ENCODE data around the gene EWSR1.
A peak's percentile ranks its signal among the peaks of the same experiment; 100 is the strongest.

Gene EWSR1

DNA sequence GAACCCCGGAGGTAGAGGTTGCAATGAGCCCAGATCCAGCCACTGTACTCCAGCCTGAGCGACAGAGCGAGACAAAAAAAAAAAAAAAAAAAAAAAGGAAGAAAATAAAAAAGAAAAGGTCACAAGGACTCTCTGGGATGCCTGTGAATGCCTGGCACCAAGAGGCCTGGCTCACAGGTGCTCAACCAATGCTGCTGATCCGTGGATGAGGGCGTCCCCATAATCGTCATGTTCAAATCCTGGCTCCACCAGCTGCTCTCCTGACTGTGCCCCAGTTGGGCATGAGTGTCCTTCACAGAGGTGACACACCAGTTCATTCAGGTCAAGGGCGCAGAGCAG is 37.7 kb downstream of the EWSR1 start:
- peak overlapping the region; percentile 91 for H3K4me2 ChIP-seq (ENCODE audit: low read depth, low read length, poor library complexity, severe bottlenecking)
- no peaks in the 10 kb centered on the region for H3K9me3 ChIP-seq (ENCODE audit: insufficient read depth, low read depth, low read length)
- no peaks in the 10 kb centered on the region for H3K27me3 ChIP-seq (ENCODE audit: insufficient read depth, low read length, poor library complexity, severe bottlenecking)
- H3K36me3 ChIP-seq (ENCODE audit: insufficient read depth, low read length), result peaks cover 4% of the 10 kb centered on the region; the same call in 1 of the 2 replicates
- peak overlapping the region; percentile 90 for H3K4me3 ChIP-seq (ENCODE audit: low read length, poor library complexity, severe bottlenecking)
- no peaks in the 10 kb centered on the region for H3K79me2 ChIP-seq (ENCODE audit: insufficient read depth, low read length)
- peak overlapping the region; percentile 98 for H2AFZ ChIP-seq (ENCODE audit: low read length)
- no peaks in the 10 kb centered on the region for H4K20me1 ChIP-seq (ENCODE audit: insufficient read depth, low read length, poor library complexity, severe bottlenecking)
- H3F3A ChIP-seq (ENCODE audit: low read depth), result peaks cover 5% of the 10 kb centered on the region
- H3K4me1 ChIP-seq (ENCODE audit: insufficient read depth, low read length, poor library complexity, severe bottlenecking), result peaks cover 31% of the 10 kb centered on the region
- H3K9me2 ChIP-seq (replicated peaks; ENCODE audit: low read depth, low read length), result no peaks in the 10 kb centered on the region
- TF ChIP-seq EZH2phosphoT487 (IDR thresholded peaks at IDR 0.05; ENCODE audit: borderline replicate concordance), result no peak
- TF ChIP-seq, protein P1, sequence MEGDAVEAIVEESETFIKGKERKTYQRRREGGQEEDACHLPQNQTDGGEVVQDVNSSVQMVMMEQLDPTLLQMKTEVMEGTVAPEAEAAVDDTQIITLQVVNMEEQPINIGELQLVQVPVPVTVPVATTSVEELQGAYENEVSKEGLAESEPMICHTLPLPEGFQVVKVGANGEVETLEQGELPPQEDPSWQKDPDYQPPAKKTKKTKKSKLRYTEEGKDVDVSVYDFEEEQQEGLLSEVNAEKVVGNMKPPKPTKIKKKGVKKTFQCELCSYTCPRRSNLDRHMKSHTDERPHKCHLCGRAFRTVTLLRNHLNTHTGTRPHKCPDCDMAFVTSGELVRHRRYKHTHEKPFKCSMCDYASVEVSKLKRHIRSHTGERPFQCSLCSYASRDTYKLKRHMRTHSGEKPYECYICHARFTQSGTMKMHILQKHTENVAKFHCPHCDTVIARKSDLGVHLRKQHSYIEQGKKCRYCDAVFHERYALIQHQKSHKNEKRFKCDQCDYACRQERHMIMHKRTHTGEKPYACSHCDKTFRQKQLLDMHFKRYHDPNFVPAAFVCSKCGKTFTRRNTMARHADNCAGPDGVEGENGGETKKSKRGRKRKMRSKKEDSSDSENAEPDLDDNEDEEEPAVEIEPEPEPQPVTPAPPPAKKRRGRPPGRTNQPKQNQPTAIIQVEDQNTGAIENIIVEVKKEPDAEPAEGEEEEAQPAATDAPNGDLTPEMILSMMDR (conservative IDR thresholded peaks at IDR 0.05; ENCODE audit: low read length), result no peak
- peak overlapping the region; percentile 89 for H3K9ac ChIP-seq (ENCODE audit: low read depth, low read length, poor library complexity, severe bottlenecking)

DNA sequence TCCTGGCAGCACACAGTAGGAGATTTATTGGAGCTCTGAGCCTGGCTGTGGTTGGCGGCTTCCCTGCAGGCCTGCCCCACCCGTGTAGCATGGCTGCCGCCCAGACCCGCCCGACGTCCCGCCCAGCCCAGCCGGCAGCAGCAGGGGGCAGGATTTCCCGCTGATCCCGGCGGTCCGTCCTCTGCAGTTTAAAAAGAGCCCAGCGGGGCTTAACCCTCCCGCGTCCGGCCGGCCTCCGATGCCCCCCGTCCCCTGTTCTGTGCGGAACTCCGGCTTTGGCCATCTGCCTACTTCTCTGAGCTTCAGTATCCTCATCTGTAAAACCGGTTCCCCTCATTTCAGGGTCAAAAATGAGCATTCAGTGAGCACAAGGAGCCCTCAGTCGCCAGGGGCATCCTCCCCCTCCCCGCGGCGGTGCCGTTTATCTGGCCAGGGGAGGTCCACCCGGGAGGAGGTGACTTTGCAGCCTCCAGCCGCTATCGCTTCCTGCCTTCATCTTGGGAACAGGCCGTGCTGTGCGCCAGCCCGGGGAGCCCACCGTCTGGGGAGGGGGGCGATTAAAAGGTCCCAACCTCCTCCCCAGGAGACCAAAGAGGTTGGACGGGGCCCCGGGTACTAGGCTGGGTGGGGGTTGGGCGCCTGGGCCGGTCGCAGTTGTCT is 38.2 kb downstream of the EWSR1 start, which contains the start of gene GAS2L1:
Gene GAS2L1, plus strand, starts transcription at position 476 of the 660 bp plus-strand sequence. CDS start 1,456 bp downstream, outside the sequence.
- Histone ChIP-seq H3K4me3 (ENCODE audit: low read length, poor library complexity, severe bottlenecking) (peak within 1 kb of the TSS; percentile 90), H2AFZ (ENCODE audit: low read length) (peak within 1 kb of the TSS; percentile 98), H3K9ac (ENCODE audit: low read depth, low read length, poor library complexity, severe bottlenecking) (peak within 1 kb of the TSS; percentile 89), H3K9me2 (replicated peaks; ENCODE audit: low read depth, low read length) (no peaks in the 10 kb centered on the region), H3K9me3 (ENCODE audit: insufficient read depth, low read depth, low read length) (no peaks in the 10 kb centered on the region), H4K20me1 (ENCODE audit: insufficient read depth, low read length, poor library complexity, severe bottlenecking) (no peaks in the 10 kb centered on the region), H3K36me3 (ENCODE audit: insufficient read depth, low read length) (no peaks in the 10 kb centered on the region), H3K27me3 (ENCODE audit: insufficient read depth, low read length, poor library complexity, severe bottlenecking) (no peaks in the 10 kb centered on the region), H3F3A (ENCODE audit: low read depth) (peaks cover 5% of the 10 kb centered on the region; the same call in 1 of the 2 replicates), H3K4me2 (ENCODE audit: low read depth, low read length, poor library complexity, severe bottlenecking) (peak within 1 kb of the TSS; percentile 91), H3K79me2 (ENCODE audit: insufficient read depth, low read length) (no peaks in the 10 kb centered on the region), H3K4me1 (ENCODE audit: insufficient read depth, low read length, poor library complexity, severe bottlenecking) (peaks cover 31% of the 10 kb centered on the region)
- TF ChIP-seq EZH2phosphoT487 (IDR thresholded peaks at IDR 0.05; ENCODE audit: borderline replicate concordance), result no peak
- TF ChIP-seq, protein P1 (conservative IDR thresholded peaks at IDR 0.05; ENCODE audit: low read length), result peak; percentile 64

DNA sequence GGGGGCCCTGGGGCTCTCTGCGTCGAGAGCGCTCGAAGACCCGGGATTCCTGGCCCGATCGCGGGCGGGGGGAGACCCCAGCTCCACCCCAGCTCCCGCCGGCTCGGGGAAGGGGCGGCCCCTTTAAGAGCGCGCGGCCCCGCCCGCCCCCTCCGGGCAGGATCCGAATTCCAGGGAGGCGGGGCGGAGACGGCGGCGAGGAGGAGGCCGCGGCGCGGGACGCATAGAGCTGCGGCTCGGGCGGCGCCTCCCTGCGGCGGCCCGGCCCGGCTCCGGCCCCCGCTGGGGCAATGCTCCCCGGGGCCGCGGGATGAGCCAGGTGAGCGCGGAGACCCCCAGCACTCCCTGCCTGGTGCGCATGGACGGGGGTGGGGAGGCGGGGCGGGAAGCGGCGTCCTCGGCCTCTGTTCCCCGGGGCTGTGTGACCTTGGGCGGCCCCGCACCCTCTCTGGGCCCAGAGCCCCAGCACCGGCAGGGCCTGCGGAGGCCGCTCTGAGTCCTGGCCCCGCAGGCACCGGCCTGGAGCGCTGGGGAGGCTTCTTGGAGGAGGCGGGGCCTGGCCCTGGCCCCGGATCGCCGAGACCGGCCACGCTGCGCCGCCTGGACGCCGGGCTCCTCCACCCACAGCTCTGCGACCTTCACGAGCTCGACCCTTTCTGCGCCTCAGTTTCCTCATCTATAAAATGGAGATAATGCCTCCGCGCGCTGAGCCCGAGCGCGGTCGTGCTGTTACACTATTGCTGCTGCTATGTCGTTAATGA is 38.9 kb downstream of the EWSR1 start:
- H3K79me2 ChIP-seq (ENCODE audit: insufficient read depth, low read length), result no peaks in the 10 kb centered on the region
- H3K36me3 ChIP-seq (ENCODE audit: insufficient read depth, low read length), result no peaks in the 10 kb centered on the region
- peak overlapping the region; percentile 91 for H3K4me2 ChIP-seq (ENCODE audit: low read depth, low read length, poor library complexity, severe bottlenecking)
- TF ChIP-seq, protein P1 (conservative IDR thresholded peaks at IDR 0.05; ENCODE audit: low read length), result no peak
- TF ChIP-seq EZH2phosphoT487 (IDR thresholded peaks at IDR 0.05; ENCODE audit: borderline replicate concordance), result no peak
- no peaks in the 10 kb centered on the region for H3K9me3 ChIP-seq (ENCODE audit: insufficient read depth, low read depth, low read length)
- no peaks in the 10 kb centered on the region for H3K27me3 ChIP-seq (ENCODE audit: insufficient read depth, low read length, poor library complexity, severe bottlenecking)
- H3F3A ChIP-seq (ENCODE audit: low read depth), result no peaks in the 10 kb centered on the region; the same call in 1 of the 2 replicates
- no peaks in the 10 kb centered on the region for H3K9me2 ChIP-seq (replicated peaks; ENCODE audit: low read depth, low read length)
- peak overlapping the region; percentile 90 for H3K4me3 ChIP-seq (ENCODE audit: low read length, poor library complexity, severe bottlenecking)
- peak overlapping the region; percentile 98 for H2AFZ ChIP-seq (ENCODE audit: low read length)
- peak overlapping the region; percentile 89 for H3K9ac ChIP-seq (ENCODE audit: low read depth, low read length, poor library complexity, severe bottlenecking)
- peaks cover 31% of the 10 kb centered on the region for H3K4me1 ChIP-seq (ENCODE audit: insufficient read depth, low read length, poor library complexity, severe bottlenecking)
- no peaks in the 10 kb centered on the region for H4K20me1 ChIP-seq (ENCODE audit: insufficient read depth, low read length, poor library complexity, severe bottlenecking)

All from Loucy (cell line).